ENCODE data around the gene MICALL2.
A peak's percentile ranks its signal among the peaks of the same experiment; 100 is the strongest.
"Not testable (repeated sequence)": the region's sequence is repeated elsewhere in the genome, so short reads cannot be mapped to it uniquely, and the experiment has no call there.

MICALL2 gene

DNA sequence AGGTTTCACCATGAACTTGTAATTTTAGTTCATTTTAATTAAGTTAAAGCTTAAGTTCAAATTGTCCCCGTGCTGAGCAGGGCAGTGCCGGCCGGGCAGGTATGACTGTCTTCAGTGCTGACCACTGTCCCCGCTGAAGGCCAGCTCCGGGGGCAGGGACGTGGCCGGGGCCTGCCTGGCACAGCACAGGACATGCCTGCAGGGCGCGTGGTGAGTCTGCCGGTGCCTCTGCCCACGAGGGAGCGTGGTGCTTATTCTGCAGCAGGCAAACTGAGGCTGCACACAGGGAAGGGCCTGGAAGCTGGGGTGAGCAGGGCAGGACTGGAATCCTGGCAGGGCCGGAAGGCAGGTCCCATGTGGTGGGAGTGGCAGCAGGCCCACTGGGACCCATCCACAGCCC, 9.8 kb downstream of the MICALL2 start:
- DNase-seq (ENCODE audit: low spot score) = no peak
- FAIRE-seq = peak; percentile 70

- peak; percentile 40 for FAIRE-seq
- DNase-seq (ENCODE audit: low spot score) = no peak
These were observed 10.3 kb downstream of the MICALL2 start for GRCh38 chr7:1448958-1449357.

DNA sequence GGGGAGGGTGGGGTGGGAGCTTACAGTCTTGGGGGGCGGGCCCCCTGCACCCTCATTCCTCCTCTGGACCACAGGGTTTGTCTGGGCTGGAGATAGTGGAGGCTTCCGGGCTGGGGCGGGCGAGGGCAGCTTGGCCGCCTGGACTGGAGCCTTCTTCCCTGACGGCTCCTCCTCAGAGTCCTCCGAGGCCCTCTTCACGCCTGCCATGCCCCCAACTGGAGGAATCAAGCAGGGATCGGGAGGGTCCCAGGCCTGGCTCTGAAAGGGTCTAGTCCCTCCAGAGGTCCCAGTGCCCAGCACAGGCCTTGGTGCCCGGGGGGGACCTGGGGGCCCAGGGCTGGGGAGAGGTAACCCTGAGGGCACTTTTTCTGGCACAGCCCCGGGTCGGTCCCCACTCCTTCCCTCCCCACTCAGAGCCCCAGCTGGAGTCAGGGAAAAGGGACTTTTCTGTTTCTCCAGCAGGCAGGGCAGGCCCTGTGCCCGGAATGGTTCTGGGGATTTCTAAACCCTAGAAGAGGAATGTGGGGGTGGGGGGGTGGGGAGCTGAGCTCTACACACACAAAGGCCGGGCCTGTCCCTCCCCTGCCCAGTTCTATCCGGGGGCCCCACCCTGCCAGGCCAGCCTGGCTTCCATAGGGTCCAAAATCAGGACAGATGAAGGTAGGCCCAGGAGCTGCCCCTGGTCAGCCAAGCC, 11.6 kb downstream of the MICALL2 start:
- no peak for DNase-seq (ENCODE audit: low spot score)

GRCh38 chr7:1447112-1447511, 12.2 kb downstream of the MICALL2 start:
- peak; percentile 20 for FAIRE-seq
- no peak for DNase-seq (ENCODE audit: low spot score)

More for the DNA sequence above, 11.6 kb downstream of the MICALL2 start:
- peak; percentile 20 for FAIRE-seq

GRCh38 chr7:1446620-1447032, 12.6 kb downstream of the MICALL2 start:
- DNase-seq (ENCODE audit: low spot score) = no peak
- no peak for FAIRE-seq

DNA sequence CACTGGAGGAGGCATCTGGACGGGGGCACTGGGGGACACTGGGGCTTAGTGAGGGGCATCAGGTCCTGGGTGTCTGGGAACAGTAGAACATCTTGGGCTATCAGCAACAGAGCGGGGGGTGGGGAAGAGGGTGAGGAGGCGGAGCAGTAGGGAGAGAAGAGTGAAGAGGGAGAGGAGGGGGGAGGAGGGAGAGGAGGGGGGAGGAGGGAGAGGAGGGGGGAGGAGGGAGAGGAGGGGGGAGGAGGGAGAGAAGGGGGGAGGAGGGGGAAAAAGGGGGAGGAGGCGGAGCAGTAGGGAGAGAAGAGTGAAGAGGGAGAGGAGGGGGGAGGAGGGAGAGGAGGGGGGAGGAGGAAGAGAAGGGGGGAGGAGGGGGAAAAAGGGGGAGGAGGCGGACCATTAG, 13.2 kb downstream of the MICALL2 start:
- FAIRE-seq = peak; percentile 100

GRCh38 chr7:1445341-1445740, 13.9 kb downstream of the MICALL2 start:
- FAIRE-seq (no peak), DNase-seq (ENCODE audit: low spot score) (no peak)

More for the DNA sequence above, 13.2 kb downstream of the MICALL2 start:
- DNase-seq (ENCODE audit: low spot score) = not testable (repeated sequence)

GRCh38 chr7:1444925-1445322, 14.3 kb downstream of the MICALL2 start:
- DNase-seq (ENCODE audit: low spot score) = no peak
- peak; percentile 23 for FAIRE-seq

GRCh38 chr7:1444214-1444924, 14.9 kb downstream of the MICALL2 start:
- FAIRE-seq (peak; percentile 27), DNase-seq (ENCODE audit: low spot score) (no peak)

DNA sequence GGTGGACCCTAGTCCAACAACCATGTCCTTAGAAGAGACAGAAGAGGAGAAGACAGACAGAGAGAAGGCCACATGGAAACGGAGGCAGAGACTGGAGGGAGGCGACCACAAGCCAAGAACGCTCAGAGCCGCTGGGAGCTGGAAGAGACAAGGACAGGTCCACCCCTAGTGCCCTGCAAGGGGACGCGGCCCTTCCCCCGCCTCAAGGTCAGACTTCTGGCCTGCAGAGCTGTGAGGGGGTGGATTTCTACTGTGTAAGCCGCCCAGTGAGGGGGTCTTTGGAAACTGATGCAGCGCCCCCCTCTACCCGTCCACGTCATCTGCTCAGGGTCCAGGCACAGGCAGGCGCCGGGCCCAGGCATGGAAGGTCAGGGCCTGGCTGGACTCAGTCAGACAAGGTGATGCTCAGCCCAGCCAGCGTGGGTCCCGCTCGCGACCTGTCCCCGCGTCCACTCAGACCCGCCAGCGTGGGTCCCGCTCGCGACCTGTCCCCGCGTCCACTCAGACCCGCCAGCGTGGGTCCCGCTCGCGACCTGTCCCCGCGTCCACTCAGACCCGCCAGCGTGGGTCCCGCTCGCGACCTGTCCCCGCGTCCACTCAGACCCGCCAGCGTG, 15.6 kb downstream of the MICALL2 start:
- FAIRE-seq; DNase-seq (ENCODE audit: low spot score): not testable (repeated sequence)

- peak; percentile 99 for FAIRE-seq
- no peak for DNase-seq (ENCODE audit: low spot score)
These were observed 16.7 kb downstream of the MICALL2 start for GRCh38 chr7:1442355-1443124.

DNA sequence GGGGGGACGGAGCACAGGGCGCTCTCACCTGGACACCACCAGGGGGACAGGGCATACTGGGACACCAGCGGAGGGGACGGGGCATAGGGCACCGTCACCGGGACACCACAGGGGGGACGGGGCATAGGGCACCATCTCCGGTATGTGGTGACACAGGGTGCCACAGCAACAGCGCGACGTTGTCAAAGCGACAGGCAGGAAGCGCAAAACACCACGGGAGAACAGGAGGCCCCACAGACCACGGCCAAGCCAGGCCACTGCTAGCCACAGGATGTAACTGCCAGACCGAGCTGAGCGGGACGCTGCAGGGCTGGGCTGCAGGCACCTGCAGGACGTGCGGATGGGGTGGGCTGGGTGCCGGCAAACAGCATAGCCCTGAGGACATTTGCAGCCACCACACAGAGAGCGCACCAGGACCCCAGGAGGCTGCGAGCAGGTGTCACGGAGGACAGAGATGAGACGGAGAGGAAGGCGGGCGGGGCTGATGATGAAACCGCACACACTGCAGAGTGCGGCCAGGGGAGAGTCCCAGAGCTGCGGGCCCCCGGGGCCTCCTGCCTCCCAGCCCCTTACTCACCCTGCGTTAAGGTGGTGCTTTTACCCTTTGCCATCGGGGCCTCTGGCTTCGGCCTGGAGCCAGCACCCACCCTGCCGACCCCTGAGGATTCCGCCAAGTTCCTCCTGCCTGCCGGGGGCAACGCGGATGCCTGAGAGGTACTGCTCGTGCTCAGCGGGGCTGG, 17.5 kb downstream of the MICALL2 start:
- DNase-seq (ENCODE audit: low spot score) = no peak
- FAIRE-seq = peak; percentile 93

DNA sequence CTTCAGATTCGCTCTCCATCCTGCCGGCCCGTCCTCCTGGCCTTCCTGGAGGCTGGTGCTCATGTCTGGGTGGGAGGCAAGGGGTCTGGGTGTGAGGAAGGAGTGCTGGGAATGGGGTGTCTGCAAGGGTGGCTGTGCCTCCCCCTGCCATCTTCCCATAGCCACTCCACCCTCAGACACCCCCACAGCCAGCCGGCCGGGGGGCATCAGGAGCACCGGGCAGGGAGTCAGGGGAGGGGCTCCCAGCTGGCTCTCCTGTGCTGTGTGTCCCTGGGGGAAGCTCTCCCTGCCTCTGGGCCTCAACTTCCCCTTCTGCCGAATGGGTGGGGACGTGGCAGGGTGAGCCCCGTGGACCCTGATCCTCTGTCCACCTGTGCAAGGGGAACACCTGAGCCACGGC, 18.6 kb downstream of the MICALL2 start:
- FAIRE-seq = no peak
- no peak for DNase-seq (ENCODE audit: low spot score)

GRCh38 chr7:1439373-1440363, 19.6 kb downstream of the MICALL2 start:
- peak; percentile 100 for FAIRE-seq
- no peak for DNase-seq (ENCODE audit: low spot score)

GRCh38 chr7:1438821-1439220, 20.4 kb downstream of the MICALL2 start:
- FAIRE-seq = no peak

DNA sequence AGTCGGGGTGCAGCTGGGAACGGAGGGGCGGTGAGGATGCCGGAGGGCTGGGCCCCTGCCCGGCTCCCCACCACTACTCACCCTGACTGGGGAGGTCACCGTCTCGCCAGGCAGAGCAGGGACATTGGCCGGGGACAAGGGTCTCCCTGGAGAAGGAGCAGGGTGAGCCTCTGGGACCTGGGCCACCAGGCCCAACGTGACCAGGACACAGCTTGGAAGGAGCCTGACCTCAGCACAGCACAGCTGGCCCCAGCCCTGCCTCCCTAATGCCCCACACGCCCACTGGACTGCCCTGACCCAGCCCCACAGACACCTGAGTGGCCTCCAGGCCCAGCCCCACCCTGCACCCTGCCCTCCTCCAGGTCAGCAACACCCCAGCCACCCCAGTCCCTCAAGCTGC, 21.1 kb downstream of the MICALL2 start:
- FAIRE-seq (no peak), DNase-seq (ENCODE audit: low spot score) (no peak)

More at GRCh38 chr7:1438821-1439220, 20.4 kb downstream of the MICALL2 start:
- DNase-seq (ENCODE audit: low spot score) = no peak

DNA sequence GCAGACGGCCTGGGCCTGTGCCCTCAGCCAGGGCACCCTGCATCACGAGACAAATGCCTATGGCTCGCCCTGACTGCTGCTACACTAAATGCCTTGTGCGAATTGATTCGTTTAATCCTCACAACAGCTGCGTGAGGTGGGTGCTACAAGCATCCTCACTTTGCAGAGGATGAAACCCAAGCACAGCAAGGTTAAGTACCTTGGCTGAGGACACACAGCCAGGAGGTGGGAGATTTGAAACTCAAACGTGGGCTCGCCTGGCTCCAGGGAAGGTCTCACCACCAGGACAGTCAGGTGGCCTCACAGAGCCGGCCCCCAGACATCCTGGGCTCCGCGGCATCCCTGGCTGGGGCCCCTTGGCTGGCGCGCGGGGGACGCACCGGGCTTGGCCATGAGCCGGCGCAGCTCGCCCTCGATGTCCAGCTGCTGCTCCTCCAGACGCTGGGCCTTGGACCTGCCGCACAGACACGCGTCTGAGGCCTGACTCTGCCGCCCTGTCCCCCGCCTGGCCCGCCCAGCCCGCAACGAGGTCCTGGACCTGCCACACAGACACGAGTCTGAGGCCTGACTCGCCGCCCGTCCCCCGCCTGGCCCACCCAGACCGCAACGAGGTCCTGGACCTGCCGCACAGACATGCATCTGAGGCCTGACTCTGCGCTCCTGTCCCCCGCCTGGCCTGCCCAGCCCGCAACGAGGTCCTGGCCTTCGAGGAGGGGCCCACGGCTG, 22.0 kb downstream of the MICALL2 start:
- FAIRE-seq (peak; percentile 5), DNase-seq (ENCODE audit: low spot score) (no peak)

- FAIRE-seq (no peak), DNase-seq (ENCODE audit: low spot score) (no peak)
These were observed 22.7 kb downstream of the MICALL2 start for GRCh38 chr7:1436608-1437007.

Data from urothelium cell line (cell line).